ENCODE results near the gene FYB1.

DNA sequence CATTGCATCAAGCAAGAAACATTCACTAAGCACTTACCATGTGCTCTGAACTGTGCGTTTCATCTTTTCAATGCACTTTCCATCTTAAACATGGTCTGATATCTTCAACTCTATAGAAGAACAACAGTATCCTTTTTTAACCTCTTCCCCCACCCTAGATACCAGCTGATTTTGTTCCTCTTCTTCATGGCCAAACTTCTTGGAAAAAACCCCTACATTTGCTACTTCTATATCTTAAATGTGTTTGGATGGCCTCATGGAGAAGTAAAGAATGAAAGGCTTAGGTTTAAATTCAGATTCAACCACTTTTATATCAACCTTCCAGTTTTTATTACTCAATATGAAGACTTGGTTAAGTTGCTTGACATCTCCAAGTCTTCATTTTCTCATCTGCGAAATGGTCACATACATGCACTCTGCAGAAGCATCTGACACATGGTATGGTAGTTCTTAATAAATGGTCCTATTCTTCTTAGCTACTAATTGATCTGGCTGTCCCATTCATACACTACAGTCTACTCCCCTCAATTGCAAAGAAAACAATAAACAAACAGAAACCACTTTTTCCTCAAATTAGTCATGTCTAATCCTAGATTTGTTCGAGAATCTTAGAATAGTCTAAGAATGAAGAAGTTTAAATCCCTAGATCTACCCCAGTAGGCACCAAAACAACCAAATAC is 59.4 kb downstream of the FYB1 start:
- TF ChIP-seq, protein P1, sequence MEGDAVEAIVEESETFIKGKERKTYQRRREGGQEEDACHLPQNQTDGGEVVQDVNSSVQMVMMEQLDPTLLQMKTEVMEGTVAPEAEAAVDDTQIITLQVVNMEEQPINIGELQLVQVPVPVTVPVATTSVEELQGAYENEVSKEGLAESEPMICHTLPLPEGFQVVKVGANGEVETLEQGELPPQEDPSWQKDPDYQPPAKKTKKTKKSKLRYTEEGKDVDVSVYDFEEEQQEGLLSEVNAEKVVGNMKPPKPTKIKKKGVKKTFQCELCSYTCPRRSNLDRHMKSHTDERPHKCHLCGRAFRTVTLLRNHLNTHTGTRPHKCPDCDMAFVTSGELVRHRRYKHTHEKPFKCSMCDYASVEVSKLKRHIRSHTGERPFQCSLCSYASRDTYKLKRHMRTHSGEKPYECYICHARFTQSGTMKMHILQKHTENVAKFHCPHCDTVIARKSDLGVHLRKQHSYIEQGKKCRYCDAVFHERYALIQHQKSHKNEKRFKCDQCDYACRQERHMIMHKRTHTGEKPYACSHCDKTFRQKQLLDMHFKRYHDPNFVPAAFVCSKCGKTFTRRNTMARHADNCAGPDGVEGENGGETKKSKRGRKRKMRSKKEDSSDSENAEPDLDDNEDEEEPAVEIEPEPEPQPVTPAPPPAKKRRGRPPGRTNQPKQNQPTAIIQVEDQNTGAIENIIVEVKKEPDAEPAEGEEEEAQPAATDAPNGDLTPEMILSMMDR (IDR thresholded peaks at IDR 0.05 in 2 of 3, conservative IDR thresholded peaks at IDR 0.05 in 1 of 3; ENCODE audit: borderline replicate concordance in 1 of 3, insufficient read depth in 1 of 3, low read depth in 2 of 3, low read length in 2 of 3), result no peak
- TF ChIP-seq EZH2phosphoT487 (IDR thresholded peaks at IDR 0.05; ENCODE audit: borderline replicate concordance) (no peak), SIN3A (IDR thresholded peaks at IDR 0.05; ENCODE audit: low read depth) (no peak), POLR2A (IDR thresholded peaks at IDR 0.05; ENCODE audit: borderline replicate concordance, extremely low read depth, insufficient read depth, insufficient read length) (no peak), POLR2AphosphoS5 (IDR thresholded peaks at IDR 0.05; ENCODE audit: low read depth, low read length) (no peak), ZNF274 (IDR thresholded peaks at IDR 0.05; ENCODE audit: low read depth, low read length) (no peak)

Measured in HCT116 (cell line).